IPS DF 6.9 (cell line): ENCODE data around the gene TSPAN18.

Source experiments
- DNase-seq: peaks from one replicate; pipeline ENCODE4 v3.0.0-alpha.2; 2013; ENCODE audit warnings: low read depth, low spot score
- H3K27ac ChIP-seq: one replicate; pipeline ENCODE4 v1.5.1; 2013; ENCODE audit warnings: low read length, control low read depth
- H3K27me3 ChIP-seq: 2 replicates; pipeline ENCODE4 v1.6.1; 2013; ENCODE audit warnings: mild to moderate bottlenecking, low read length; ENCODE audit not compliant: control insufficient read depth, insufficient read depth
- H3K36me3 ChIP-seq: 2 replicates; pipeline ENCODE4 v1.6.1; 2013; ENCODE audit warnings: low read length; ENCODE audit not compliant: control insufficient read depth, insufficient read depth
- H3K4me1 ChIP-seq: 2 replicates; pipeline ENCODE4 v1.6.1; 2013; ENCODE audit warnings: low read length; ENCODE audit not compliant: control insufficient read depth, insufficient read depth
- H3K4me3 ChIP-seq: 2 replicates; pipeline ENCODE4 v1.5.1; 2013; ENCODE audit warnings: mild to moderate bottlenecking, low read length
- H3K9me3 ChIP-seq: 2 replicates; pipeline ENCODE4 v1.6.1; 2013; ENCODE audit warnings: low read length, inconsistent platforms; ENCODE audit not compliant: control insufficient read depth, insufficient read depth
- WGBS: extraction: QIAGEN DNeasy Blood & Tissue Kit; methylation state at CpG from one replicate; pipeline ENCODE4 v1.1.7; 2013; ENCODE audit warnings: mixed read lengths, missing lambda C conversion rate; ENCODE audit not compliant: insufficient read length, insufficient coverage; 5-methylcytosine and 5-hydroxymethylcytosine counted together

TSPAN18 gene

GRCh38 chr11:44823006-44823405 is 96.2 kb downstream of the TSPAN18 start:
- no peak for DNase-seq
- WGBS = no CpG with 5 or more reads among the region's 9 CpGs
- H3K36me3 ChIP-seq = no peaks in the 10 kb centered on the region

DNA sequence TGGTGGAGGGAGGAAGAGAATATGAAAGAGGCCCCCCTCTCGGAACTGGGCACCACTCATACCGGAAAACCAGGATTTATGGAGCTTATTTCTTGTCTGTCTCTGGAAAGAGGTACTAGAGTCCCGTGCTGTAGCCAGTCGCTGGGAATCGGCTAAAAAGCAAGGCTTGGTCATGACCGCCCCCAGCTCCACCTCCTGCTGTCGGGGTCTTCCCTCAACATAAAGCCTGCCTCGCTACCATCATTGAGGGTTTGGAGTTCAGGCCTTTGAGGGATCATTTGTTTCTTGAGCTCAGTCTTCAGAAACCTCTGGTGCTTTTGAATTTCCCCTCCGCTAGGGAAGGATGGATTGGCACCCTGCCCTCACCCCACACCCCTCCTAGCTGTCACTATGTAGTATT is 97.1 kb downstream of the TSPAN18 start:
- WGBS = no CpG with 5 or more reads among the region's 9 CpGs
- DNase-seq = no peak
- Histone ChIP-seq H3K27ac (no peak overlapping the region), H3K27me3 (no peaks in the 10 kb centered on the region), H3K4me1 (peaks cover 7% of the 10 kb centered on the region), H3K4me3 (no peak overlapping the region), H3K9me3 (no peaks in the 10 kb centered on the region), H3K36me3 (no peaks in the 10 kb centered on the region)

More at GRCh38 chr11:44823006-44823405, 96.2 kb downstream of the TSPAN18 start:
- Histone ChIP-seq H3K27ac (no peak overlapping the region), H3K9me3 (no peaks in the 10 kb centered on the region), H3K4me1 (peaks cover 7% of the 10 kb centered on the region), H3K27me3 (no peaks in the 10 kb centered on the region), H3K4me3 (no peak overlapping the region)

- H3K36me3 ChIP-seq = no peaks in the 10 kb centered on the region
- DNase-seq = peak; percentile 41
- no CpG with 5 or more reads among the region's 5 CpGs for WGBS
These were observed 97.5 kb downstream of the TSPAN18 start for GRCh38 chr11:44824300-44824704.

GRCh38 chr11:44825058-44825785 is 98.5 kb downstream of the TSPAN18 start:
- Histone ChIP-seq H3K4me3 (no peak overlapping the region), H3K4me1 (peaks cover 7% of the 10 kb centered on the region), H3K36me3 (no peaks in the 10 kb centered on the region), H3K9me3 (no peaks in the 10 kb centered on the region), H3K27me3 (no peaks in the 10 kb centered on the region), H3K27ac (no peak overlapping the region)
- no peak for DNase-seq
- no CpG with 5 or more reads among the region's 14 CpGs for WGBS

More at GRCh38 chr11:44824300-44824704, 97.5 kb downstream of the TSPAN18 start:
- Histone ChIP-seq H3K4me1 (peaks cover 7% of the 10 kb centered on the region), H3K27ac (no peak overlapping the region), H3K4me3 (no peak overlapping the region), H3K27me3 (no peaks in the 10 kb centered on the region), H3K9me3 (no peaks in the 10 kb centered on the region)

GRCh38 chr11:44826922-44827643 is 100.3 kb downstream of the TSPAN18 start:
- H3K27ac ChIP-seq = no peak overlapping the region
- H3K27me3 ChIP-seq = no peaks in the 10 kb centered on the region
- no peak overlapping the region for H3K4me3 ChIP-seq
- DNase-seq = no peak
- H3K9me3 ChIP-seq = no peaks in the 10 kb centered on the region
- peaks cover 7% of the 10 kb centered on the region for H3K4me1 ChIP-seq
- WGBS = no CpG with 5 or more reads among the region's 7 CpGs
- no peaks in the 10 kb centered on the region for H3K36me3 ChIP-seq

GRCh38 chr11:44828296-44828695 is 101.5 kb downstream of the TSPAN18 start:
- Histone ChIP-seq H3K27me3 (no peaks in the 10 kb centered on the region), H3K27ac (no peak overlapping the region), H3K4me3 (no peak overlapping the region), H3K4me1 (peaks cover 7% of the 10 kb centered on the region), H3K9me3 (no peaks in the 10 kb centered on the region), H3K36me3 (no peaks in the 10 kb centered on the region)
- no CpG with 5 or more reads among the region's 5 CpGs for WGBS
- no peak for DNase-seq

DNA sequence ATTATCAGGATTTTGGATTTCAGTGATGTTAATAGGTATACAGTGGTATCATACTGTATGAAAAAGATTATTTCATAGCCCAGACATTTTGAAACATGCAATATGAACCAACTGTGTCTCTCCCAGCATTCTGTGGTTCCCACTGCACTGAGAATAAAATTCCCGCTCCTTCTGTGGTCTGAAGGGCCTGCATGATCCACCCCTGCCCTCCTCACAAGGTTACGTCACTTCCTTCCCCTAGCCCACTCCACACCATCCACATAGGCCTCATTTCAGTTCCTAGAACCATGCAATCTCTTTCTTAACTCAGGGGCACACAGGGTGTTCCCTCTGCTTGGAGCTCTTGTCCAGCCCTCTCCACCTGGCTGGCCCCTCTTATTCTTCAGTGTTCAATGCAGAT is 103.1 kb downstream of the TSPAN18 start:
- Histone ChIP-seq H3K27ac (no peak overlapping the region), H3K4me3 (no peak overlapping the region), H3K36me3 (no peaks in the 10 kb centered on the region), H3K27me3 (no peaks in the 10 kb centered on the region), H3K9me3 (no peaks in the 10 kb centered on the region), H3K4me1 (peaks cover 5% of the 10 kb centered on the region)
- WGBS = no CpG with 5 or more reads among the region's 2 CpGs
- DNase-seq = no peak

GRCh38 chr11:44831605-44832394 is 105.0 kb downstream of the TSPAN18 start:
- Histone ChIP-seq H3K4me1 (peaks cover 5% of the 10 kb centered on the region), H3K27me3 (no peaks in the 10 kb centered on the region), H3K4me3 (no peak overlapping the region), H3K36me3 (no peaks in the 10 kb centered on the region), H3K9me3 (no peaks in the 10 kb centered on the region), H3K27ac (no peak overlapping the region)
- no peak for DNase-seq
- WGBS = no CpG with 5 or more reads among the region's 10 CpGs

GRCh38 chr11:44832452-44832851 is 105.7 kb downstream of the TSPAN18 start:
- Histone ChIP-seq H3K27ac (no peak overlapping the region), H3K36me3 (no peaks in the 10 kb centered on the region), H3K4me1 (peaks cover 5% of the 10 kb centered on the region), H3K4me3 (no peak overlapping the region), H3K27me3 (no peaks in the 10 kb centered on the region), H3K9me3 (no peaks in the 10 kb centered on the region)
- no CpG with 5 or more reads among the region's 10 CpGs for WGBS
- DNase-seq = no peak

GRCh38 chr11:44833221-44833876 is 106.6 kb downstream of the TSPAN18 start:
- Histone ChIP-seq H3K4me3 (no peak overlapping the region), H3K27ac (no peak overlapping the region), H3K9me3 (no peaks in the 10 kb centered on the region), H3K36me3 (no peaks in the 10 kb centered on the region), H3K4me1 (peaks cover 5% of the 10 kb centered on the region), H3K27me3 (no peaks in the 10 kb centered on the region)
- DNase-seq = no peak
- WGBS = no CpG with 5 or more reads among the region's 6 CpGs
